Loucy (cell line): ENCODE results near the gene ROR1.

Experiments
- H2AFZ ChIP-seq: fragments of 200-600 bp; sonication (generic); 2 replicates; pipeline ENCODE4 v1.6.0; 2016; ENCODE audit warnings: antibody characterized with exemption, mild to moderate bottlenecking, low read length, moderate library complexity
- H3F3A ChIP-seq: fragments of 200-600 bp; 2 replicates; pipeline ENCODE4 v1.6.0; 2016; ENCODE audit warnings: antibody characterized with exemption, low read depth, mild to moderate bottlenecking
- H3K27me3 ChIP-seq: fragments of 200-600 bp; sonication (generic); 2 replicates; pipeline ENCODE4 v1.6.1; 2014; ENCODE audit warnings: low read length, mild to moderate bottlenecking; ENCODE audit not compliant: insufficient read depth, poor library complexity, severe bottlenecking
- H3K36me3 ChIP-seq: fragments of 200-600 bp; sonication (generic); 2 replicates; pipeline ENCODE4 v1.6.1; 2016; ENCODE audit warnings: low read length; ENCODE audit not compliant: insufficient read depth
- H3K4me1 ChIP-seq: fragments of 200-600 bp; sonication (generic); 2 replicates; pipeline ENCODE4 v1.5.1; 2014; ENCODE audit warnings: low read length, mild to moderate bottlenecking; ENCODE audit not compliant: insufficient read depth, poor library complexity, severe bottlenecking
- H3K4me2 ChIP-seq: fragments of 200-600 bp; sonication (generic); 2 replicates; pipeline ENCODE4 v1.6.0; 2014; ENCODE audit warnings: antibody characterized with exemption, low read length, low read depth, mild to moderate bottlenecking; ENCODE audit not compliant: poor library complexity, severe bottlenecking
- H3K4me3 ChIP-seq: fragments of 200-600 bp; sonication (generic); 2 replicates; pipeline ENCODE4 v1.5.1; 2014; ENCODE audit warnings: low read length, mild to moderate bottlenecking, mixed read lengths; ENCODE audit not compliant: poor library complexity, severe bottlenecking
- H3K79me2 ChIP-seq: fragments of 200-600 bp; sonication (generic); 2 replicates; pipeline ENCODE4 v1.6.1; 2014; ENCODE audit warnings: low read length; ENCODE audit not compliant: insufficient read depth
- H3K9ac ChIP-seq: fragments of 200-600 bp; sonication (generic); 2 replicates; pipeline ENCODE4 v1.6.0; 2014; ENCODE audit warnings: mild to moderate bottlenecking, low read depth, low read length, moderate library complexity; ENCODE audit not compliant: poor library complexity, severe bottlenecking
- H3K9me2 ChIP-seq: fragments of 200-600 bp; sonication (generic); replicated peaks from 2 replicates; pipeline ENCODE4 v1.6.1; 2016; ENCODE audit warnings: low read depth, low read length, mixed read lengths
- H3K9me3 ChIP-seq: fragments of 200-600 bp; sonication (generic); 2 replicates; pipeline ENCODE4 v1.6.1; 2014; ENCODE audit warnings: mild to moderate bottlenecking, antibody characterized with exemption, low read length, low read depth; ENCODE audit not compliant: insufficient read depth
- H4K20me1 ChIP-seq: fragments of 200-600 bp; sonication (generic); 2 replicates; pipeline ENCODE4 v1.6.0; 2014; ENCODE audit warnings: antibody characterized with exemption, low read length, mild to moderate bottlenecking; ENCODE audit not compliant: insufficient read depth, poor library complexity, severe bottlenecking
- EZH2phosphoT487 ChIP-seq: fragments of 200-600 bp; IDR thresholded peaks from 2 replicates; pipeline ENCODE4 v1.6.1; 2018; ENCODE audit warnings: antibody characterized with exemption, mild to moderate bottlenecking, moderate library complexity, borderline replicate concordance
- TF ChIP-seq, protein P1 (sequence below): fragments of 200-600 bp; sonication (generic); conservative IDR thresholded peaks from 2 replicates; pipeline ENCODE4 v1.5.1; 2014; ENCODE audit warnings: mild to moderate bottlenecking, antibody characterized with exemption, low read length

ROR1 gene

DNA sequence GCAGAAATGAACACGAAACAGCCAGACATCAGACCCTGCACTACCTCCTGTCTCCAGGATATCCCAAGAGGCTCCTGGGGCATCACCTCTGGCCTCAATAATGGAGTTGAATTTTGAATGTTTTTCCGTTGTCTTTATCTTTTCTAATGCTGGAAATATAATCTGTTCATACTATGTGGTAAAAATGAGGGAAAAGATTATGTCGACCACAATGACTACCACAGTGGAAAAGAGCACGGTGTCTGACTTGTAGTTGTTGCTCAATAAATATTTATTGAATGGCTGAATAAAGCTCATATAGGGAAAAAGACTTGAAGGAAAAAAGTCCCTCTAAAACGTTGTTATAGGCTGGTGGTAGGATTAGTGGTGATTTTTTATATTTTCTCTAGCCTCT, 44.6 kb upstream of the ROR1 start:
- Histone ChIP-seq H3K4me1 (no peaks in the 10 kb centered on the region), H3K27me3 (no peaks in the 10 kb centered on the region), H3K79me2 (no peaks in the 10 kb centered on the region), H3K9me2 (no peaks in the 10 kb centered on the region), H3K36me3 (no peaks in the 10 kb centered on the region), H4K20me1 (no peaks in the 10 kb centered on the region), H3K4me3 (no peak overlapping the region), H3F3A (no peaks in the 10 kb centered on the region), H3K9ac (no peak overlapping the region), H3K9me3 (no peaks in the 10 kb centered on the region), H3K4me2 (no peak overlapping the region), H2AFZ (no peak overlapping the region)
- TF ChIP-seq, protein P1, sequence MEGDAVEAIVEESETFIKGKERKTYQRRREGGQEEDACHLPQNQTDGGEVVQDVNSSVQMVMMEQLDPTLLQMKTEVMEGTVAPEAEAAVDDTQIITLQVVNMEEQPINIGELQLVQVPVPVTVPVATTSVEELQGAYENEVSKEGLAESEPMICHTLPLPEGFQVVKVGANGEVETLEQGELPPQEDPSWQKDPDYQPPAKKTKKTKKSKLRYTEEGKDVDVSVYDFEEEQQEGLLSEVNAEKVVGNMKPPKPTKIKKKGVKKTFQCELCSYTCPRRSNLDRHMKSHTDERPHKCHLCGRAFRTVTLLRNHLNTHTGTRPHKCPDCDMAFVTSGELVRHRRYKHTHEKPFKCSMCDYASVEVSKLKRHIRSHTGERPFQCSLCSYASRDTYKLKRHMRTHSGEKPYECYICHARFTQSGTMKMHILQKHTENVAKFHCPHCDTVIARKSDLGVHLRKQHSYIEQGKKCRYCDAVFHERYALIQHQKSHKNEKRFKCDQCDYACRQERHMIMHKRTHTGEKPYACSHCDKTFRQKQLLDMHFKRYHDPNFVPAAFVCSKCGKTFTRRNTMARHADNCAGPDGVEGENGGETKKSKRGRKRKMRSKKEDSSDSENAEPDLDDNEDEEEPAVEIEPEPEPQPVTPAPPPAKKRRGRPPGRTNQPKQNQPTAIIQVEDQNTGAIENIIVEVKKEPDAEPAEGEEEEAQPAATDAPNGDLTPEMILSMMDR = no peak
- TF ChIP-seq EZH2phosphoT487 = no peak

DNA sequence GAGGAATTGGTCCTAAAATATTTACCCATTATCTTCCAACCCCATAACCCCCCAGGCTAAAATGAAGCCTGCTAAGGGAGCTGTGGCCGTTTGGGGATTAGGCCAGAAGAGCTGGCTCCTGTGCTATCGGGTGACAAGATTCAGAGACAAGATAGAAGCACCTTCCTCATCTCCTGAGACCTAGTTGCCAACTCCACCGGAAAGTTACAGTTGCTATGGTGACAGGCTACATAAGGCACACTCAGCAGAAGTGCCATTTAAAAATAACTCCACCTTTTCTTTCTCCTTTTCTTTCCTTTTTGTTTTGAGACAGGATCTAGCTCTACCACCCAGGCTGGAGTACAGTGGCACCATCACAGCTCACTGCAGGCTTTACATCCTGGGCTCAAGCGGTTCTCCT, 43.6 kb upstream of the ROR1 start:
- no peaks in the 10 kb centered on the region for H3K79me2 ChIP-seq
- H3K9me2 ChIP-seq = no peaks in the 10 kb centered on the region
- H3K4me2 ChIP-seq = no peak overlapping the region
- H2AFZ ChIP-seq = no peak overlapping the region
- TF ChIP-seq, protein P1 = no peak
- TF ChIP-seq EZH2phosphoT487 = no peak
- no peaks in the 10 kb centered on the region for H3K27me3 ChIP-seq
- H3K4me1 ChIP-seq = no peaks in the 10 kb centered on the region
- no peak overlapping the region for H3K4me3 ChIP-seq
- H3K9me3 ChIP-seq = no peaks in the 10 kb centered on the region
- H3K9ac ChIP-seq = no peak overlapping the region
- H4K20me1 ChIP-seq = no peaks in the 10 kb centered on the region
- H3K36me3 ChIP-seq = no peaks in the 10 kb centered on the region
- no peaks in the 10 kb centered on the region for H3F3A ChIP-seq

DNA sequence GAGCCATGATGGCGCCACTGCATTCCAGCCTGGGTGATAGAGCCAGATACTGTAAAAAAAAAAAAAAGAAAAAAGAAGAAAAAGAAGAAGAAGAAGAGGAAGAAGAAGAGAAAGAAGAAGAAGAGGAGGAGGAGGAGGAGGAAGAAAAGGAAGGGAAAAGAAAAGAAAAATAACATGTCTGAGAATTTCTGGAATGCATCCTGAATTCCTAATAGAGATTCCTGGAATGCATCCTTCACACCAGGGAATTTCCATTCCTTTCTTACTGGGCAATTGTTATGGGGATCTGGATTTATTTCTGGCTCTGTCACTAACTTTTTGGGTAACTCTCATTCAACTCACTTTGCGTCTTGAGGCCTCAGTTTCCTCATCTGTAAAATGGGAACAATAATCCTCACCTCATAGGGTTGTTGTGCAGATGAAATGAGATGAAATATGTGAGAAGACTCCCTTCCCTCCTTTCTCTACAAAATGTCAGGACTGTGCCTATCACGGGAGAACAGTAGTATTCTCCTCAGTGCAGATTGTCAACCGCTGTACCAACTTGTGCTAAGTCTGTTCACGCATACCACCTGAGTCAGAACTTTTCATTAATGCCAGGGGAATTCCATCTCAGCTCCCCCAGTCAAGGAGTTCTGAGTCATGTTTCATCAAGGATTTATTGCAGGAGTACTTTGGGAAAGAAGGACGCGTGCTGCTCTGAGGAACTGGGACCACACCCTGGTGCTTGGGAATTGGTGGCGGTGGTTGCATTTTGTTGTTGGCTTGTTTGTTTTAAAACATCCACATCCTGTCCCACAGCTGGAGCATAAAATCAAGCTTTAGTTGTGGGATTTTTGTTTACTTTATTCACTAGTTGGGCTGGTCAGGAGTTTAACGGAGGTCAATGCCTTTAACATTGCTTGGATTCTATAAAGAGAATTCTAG, 42.4 kb upstream of the ROR1 start:
- H3F3A ChIP-seq = no peaks in the 10 kb centered on the region
- H3K9ac ChIP-seq = no peak overlapping the region
- no peaks in the 10 kb centered on the region for H3K79me2 ChIP-seq
- H3K9me3 ChIP-seq = no peaks in the 10 kb centered on the region
- H3K36me3 ChIP-seq = no peaks in the 10 kb centered on the region
- no peaks in the 10 kb centered on the region for H4K20me1 ChIP-seq
- no peaks in the 10 kb centered on the region for H3K27me3 ChIP-seq
- no peak overlapping the region for H3K4me3 ChIP-seq
- H3K4me1 ChIP-seq = no peaks in the 10 kb centered on the region
- H2AFZ ChIP-seq = no peak overlapping the region
- H3K9me2 ChIP-seq = no peaks in the 10 kb centered on the region
- no peak for TF ChIP-seq EZH2phosphoT487
- TF ChIP-seq, protein P1 = no peak
- no peak overlapping the region for H3K4me2 ChIP-seq
